ENCODE results near the gene UAP1L1.

DNA sequence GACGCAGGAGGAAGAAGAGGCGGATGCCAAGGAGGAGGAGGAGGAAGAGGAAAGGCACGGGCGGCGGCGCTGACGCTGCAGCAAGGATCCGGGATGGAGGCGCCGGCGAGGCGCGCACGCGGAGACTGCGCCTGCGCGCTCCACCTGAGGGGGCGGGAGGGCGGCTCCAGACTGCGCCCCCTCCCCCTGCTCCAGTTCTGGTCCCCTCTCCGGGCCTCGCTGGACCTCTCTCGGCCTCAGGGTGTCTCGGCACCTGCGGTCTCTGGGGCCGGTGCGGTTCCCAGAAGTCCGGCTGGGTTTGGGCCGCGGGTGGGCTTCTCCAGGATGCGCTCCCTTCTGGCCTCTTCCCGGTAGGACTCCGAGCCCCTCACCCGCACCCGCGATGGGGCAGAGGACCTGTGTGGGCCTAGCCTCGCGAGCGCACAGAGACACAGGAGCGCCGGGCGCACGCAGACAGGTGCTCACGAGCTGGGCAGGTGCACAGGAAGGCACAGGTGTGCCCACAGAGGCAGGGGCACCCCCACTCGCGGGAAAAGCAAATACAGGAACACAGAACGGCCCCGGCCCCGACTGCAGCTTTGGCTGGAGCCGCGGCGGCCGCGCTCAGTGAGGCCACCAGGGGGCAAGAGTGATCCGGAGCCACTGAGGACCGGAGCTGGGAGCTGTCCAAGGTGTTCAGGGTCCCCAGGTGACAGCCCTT lies 31.1 kb upstream of the UAP1L1 start, which contains the start of gene NPDC1:
- TF ChIP-seq, protein P1, sequence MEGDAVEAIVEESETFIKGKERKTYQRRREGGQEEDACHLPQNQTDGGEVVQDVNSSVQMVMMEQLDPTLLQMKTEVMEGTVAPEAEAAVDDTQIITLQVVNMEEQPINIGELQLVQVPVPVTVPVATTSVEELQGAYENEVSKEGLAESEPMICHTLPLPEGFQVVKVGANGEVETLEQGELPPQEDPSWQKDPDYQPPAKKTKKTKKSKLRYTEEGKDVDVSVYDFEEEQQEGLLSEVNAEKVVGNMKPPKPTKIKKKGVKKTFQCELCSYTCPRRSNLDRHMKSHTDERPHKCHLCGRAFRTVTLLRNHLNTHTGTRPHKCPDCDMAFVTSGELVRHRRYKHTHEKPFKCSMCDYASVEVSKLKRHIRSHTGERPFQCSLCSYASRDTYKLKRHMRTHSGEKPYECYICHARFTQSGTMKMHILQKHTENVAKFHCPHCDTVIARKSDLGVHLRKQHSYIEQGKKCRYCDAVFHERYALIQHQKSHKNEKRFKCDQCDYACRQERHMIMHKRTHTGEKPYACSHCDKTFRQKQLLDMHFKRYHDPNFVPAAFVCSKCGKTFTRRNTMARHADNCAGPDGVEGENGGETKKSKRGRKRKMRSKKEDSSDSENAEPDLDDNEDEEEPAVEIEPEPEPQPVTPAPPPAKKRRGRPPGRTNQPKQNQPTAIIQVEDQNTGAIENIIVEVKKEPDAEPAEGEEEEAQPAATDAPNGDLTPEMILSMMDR (IDR thresholded peaks at IDR 0.05; ENCODE audit: low read depth, low read length, missing input control), result peak; percentile 75
- TF ChIP-seq, protein P2, sequence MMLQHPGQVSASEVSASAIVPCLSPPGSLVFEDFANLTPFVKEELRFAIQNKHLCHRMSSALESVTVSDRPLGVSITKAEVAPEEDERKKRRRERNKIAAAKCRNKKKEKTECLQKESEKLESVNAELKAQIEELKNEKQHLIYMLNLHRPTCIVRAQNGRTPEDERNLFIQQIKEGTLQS (IDR thresholded peaks at IDR 0.05), result no peak
- TF ChIP-seq RAD21 (IDR thresholded peaks at IDR 0.05) (peak; percentile 79 to 85), TAF1 (conservative IDR thresholded peaks at IDR 0.05) (no peak)

Data from liver (tissue), 3 donors.